HL-60 (cell line): ENCODE results near the gene TTC27.

ENCODE experiments used
- CTCF ChIP-seq: IDR thresholded peaks from one replicate; pipeline ENCODE4 v1.5.1; 2011; ENCODE audit warnings: low read length, control low read depth, inconsistent platforms; ENCODE audit not compliant: insufficient read depth
- POLR2AphosphoS5 ChIP-seq: IDR thresholded peaks from 2 replicates; pipeline ENCODE4 v1.6.1; 2012; ENCODE audit warnings: low read depth
- REST ChIP-seq: IDR thresholded peaks from 2 replicates; pipeline ENCODE4 v1.6.1; 2012; ENCODE audit warnings: low read depth; ENCODE audit not compliant: insufficient replicate concordance
- SPI1 ChIP-seq: IDR thresholded peaks from 2 replicates; pipeline ENCODE4 v1.6.1; 2012; ENCODE audit warnings: low read depth, mild to moderate bottlenecking, borderline replicate concordance

- TF ChIP-seq CTCF (no peak), POLR2AphosphoS5 (no peak), SPI1 (no peak), REST (no peak)
These were observed 1.1 kb upstream of the TTC27 start for GRCh38 chr2:32626639-32627221.
